ENCODE data around the gene ZSWIM4.

GRCh38 chr19:13875824-13876223 lies 80.6 kb downstream of the ZSWIM4 start:
- TF ChIP-seq POLR2A (IDR thresholded peaks at IDR 0.05) (no peak), CTCF (IDR thresholded peaks at IDR 0.05) (no peak)

All from upper lobe of left lung (tissue), 4 donors.